ENCODE results near the gene AHCYL1. TPM values are rescaled to one million over a fixed set of nuclear protein-coding genes. Genes with fewer than 3 reads are reported as not detected.

The AHCYL1 gene
- total and polyA plus RNA-seq, 2 donors (not counting 1 experiment from before 2014, with no cell fraction given) = 24.3 to 51.4 TPM

GRCh38 chr1:110069404-110070281, 85.1 kb downstream of the AHCYL1 start:
- H3K9ac ChIP-seq (ENCODE audit: low read length) = peak overlapping the region; percentile 35
- TF ChIP-seq EZH2 (IDR thresholded peaks at IDR 0.05; ENCODE audit: borderline replicate concordance, insufficient read depth, low read depth, low read length, poor library complexity, severe bottlenecking) = peak; percentile 99
- TF ChIP-seq, protein P1, sequence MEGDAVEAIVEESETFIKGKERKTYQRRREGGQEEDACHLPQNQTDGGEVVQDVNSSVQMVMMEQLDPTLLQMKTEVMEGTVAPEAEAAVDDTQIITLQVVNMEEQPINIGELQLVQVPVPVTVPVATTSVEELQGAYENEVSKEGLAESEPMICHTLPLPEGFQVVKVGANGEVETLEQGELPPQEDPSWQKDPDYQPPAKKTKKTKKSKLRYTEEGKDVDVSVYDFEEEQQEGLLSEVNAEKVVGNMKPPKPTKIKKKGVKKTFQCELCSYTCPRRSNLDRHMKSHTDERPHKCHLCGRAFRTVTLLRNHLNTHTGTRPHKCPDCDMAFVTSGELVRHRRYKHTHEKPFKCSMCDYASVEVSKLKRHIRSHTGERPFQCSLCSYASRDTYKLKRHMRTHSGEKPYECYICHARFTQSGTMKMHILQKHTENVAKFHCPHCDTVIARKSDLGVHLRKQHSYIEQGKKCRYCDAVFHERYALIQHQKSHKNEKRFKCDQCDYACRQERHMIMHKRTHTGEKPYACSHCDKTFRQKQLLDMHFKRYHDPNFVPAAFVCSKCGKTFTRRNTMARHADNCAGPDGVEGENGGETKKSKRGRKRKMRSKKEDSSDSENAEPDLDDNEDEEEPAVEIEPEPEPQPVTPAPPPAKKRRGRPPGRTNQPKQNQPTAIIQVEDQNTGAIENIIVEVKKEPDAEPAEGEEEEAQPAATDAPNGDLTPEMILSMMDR (IDR thresholded peaks at IDR 0.05) = no peak
- H3K79me2 ChIP-seq (ENCODE audit: control insufficient read depth, insufficient read depth, low read length) = no peaks in the 10 kb centered on the region
- no peaks in the 10 kb centered on the region for H3K36me3 ChIP-seq (replicated peaks in 1 of 2; ENCODE audit: control extremely low read depth in 1 of 2, control insufficient read depth in 1 of 2, extremely low read depth in 1 of 2, insufficient read depth in 2 of 2, low read length in 1 of 2)
- H3K27me3 ChIP-seq (replicated peaks in 1 of 4; ENCODE audit: control extremely low read depth in 1 of 4, control insufficient read depth in 3 of 4, insufficient read depth in 4 of 4, low read length in 3 of 4) = peaks cover 0 to 68% (median 45%) of the 10 kb centered on the region in 4 experiments
- peaks cover 4% of the 10 kb centered on the region for H4K20me1 ChIP-seq (ENCODE audit: control insufficient read depth, insufficient read depth, low read length, poor library complexity, severe bottlenecking)
- intact Hi-C loops (cut with micrococcal nuclease) = loop anchor here (2.0 kb wide), 1 partner anchor 13 kb away; no protein-coding TSS in a partner anchor
- peak overlapping the region in 4 of 5 experiments; percentile 9 to 60 (median 44) for H3K4me3 ChIP-seq (ENCODE audit: control extremely low read depth in 1 of 5, extremely low read depth in 1 of 5, insufficient read depth in 1 of 5, low read depth in 2 of 5, low read length in 4 of 5)
- Mint-ChIP-seq H3K27ac (no peak overlapping the region), H3K4me1 (peaks cover 25% of the 10 kb centered on the region), H3K27me3 (peaks cover 66% of the 10 kb centered on the region), H3K4me3 (peak overlapping the region; percentile 94), H3K9me3 (ENCODE audit: insufficient read depth) (no peaks in the 10 kb centered on the region)
- H3K4me1 ChIP-seq (ENCODE audit: control insufficient read depth in 2 of 2, insufficient read depth in 2 of 2, low read length in 2 of 2) = peaks cover 34 to 40% of the 10 kb centered on the region in 2 donors
- peaks cover 0 to 35% (median 0%) of the 10 kb centered on the region in 3 donors for H3K9me3 ChIP-seq (ENCODE audit: control extremely low read depth in 1 of 3, control insufficient read depth in 2 of 3, insufficient read depth in 1 of 3, low read length in 2 of 3)
- 10% methylated on average over 60 of the region's 64 CpGs for WGBS (ENCODE audit: insufficient coverage)
- CTCF ChIA-PET = interaction anchor here (1.0 to 1.4 kb wide), 3 partner anchors 10 to 17 kb away, joined by 3 to 4 read pairs (median 4); no protein-coding TSS in a partner anchor
- POLR2A ChIA-PET = interaction anchor here (1.4 kb wide), 1 partner anchor 10 kb away, joined by 6 read pairs; no protein-coding TSS in a partner anchor
- no peak overlapping the region for H3K27ac ChIP-seq (ENCODE audit: low read length in 2 of 2)
- peak overlapping the region; percentile 53 for H2AFZ ChIP-seq (ENCODE audit: insufficient read depth, low read depth, low read length, poor library complexity, severe bottlenecking)
- ATAC-seq (ENCODE audit: low read depth) (no peak), DNase-seq (peak; percentile 70)
- H3K4me2 ChIP-seq (replicated peaks; ENCODE audit: low read depth, low read length, poor library complexity, severe bottlenecking) = peak overlapping the region; percentile 81

Data from B cell (primary cell).